HepG2 (cell line): ENCODE measurements around the gene GPC3. TPM values are rescaled to one million over a fixed set of nuclear protein-coding genes. Genes with fewer than 3 reads are reported as not detected.
A peak's percentile ranks its signal among the peaks of the same experiment; 100 is the strongest.

Experiments used
- ATAC-seq: fragments of 200-7000 bp; cut with Tn5 transposase; 3 replicates; pipeline ENCODE4 v1.9.1; 2020; ENCODE audit warnings: mild to moderate bottlenecking, moderate library complexity
- BruUV-seq: library from RNA; stranded (reverse); fragments of 400-500 nt; replicated peaks from 2 replicates; lab custom pipeline; 2021; lab: Mats Ljungman, UMichigan
- CTCF ChIA-PET: fragments of 300-600 bp; formaldehyde crosslinking; extraction: SDS; loops from one replicate; lab custom pipeline; 2021; ENCODE audit warnings: low total read pairs, inconsistent platforms, low intra/inter-chr PET ratio; lab: Yijun Ruan, JAX
- POLR2A ChIA-PET: fragments of 350-600 bp; sonication (Branson Sonifier 250); formaldehyde crosslinking; loops from one replicate; lab custom pipeline; 2020; ENCODE audit warnings: antibody characterized with exemption, inconsistent platforms; lab: Yijun Ruan, JAX
- DNase-seq: peaks from one replicate; pipeline ENCODE4 v3.0.0-alpha.2; 2015; ENCODE audit warnings: low spot score
- FAIRE-seq: peaks from 3 replicates; lab custom pipeline; 2011; peaks lifted over from hg19 to GRCh38; lab: Jason Lieb, UNC
- H2AFZ ChIP-seq: one replicate; pipeline ENCODE4 v1.6.1; 2011; ENCODE audit warnings: low read length, inconsistent platforms
- H3K27ac ChIP-seq: fragments of 300-600 bp; 3 replicates; pipeline ENCODE4 v1.8.0; 2011; ENCODE audit warnings: mixed run types, mild to moderate bottlenecking, mixed read lengths, low read length, inconsistent platforms; ENCODE audit not compliant: insufficient read depth; ENCODE audit errors: extremely low read length
- H3K27me3 ChIP-seq, 2 experiments: fragments of 200-600 bp in 1 of 2; 2 replicates in 1 of 2; 3 replicates in 1 of 2; pipeline versions ENCODE4 v1.6.0 to v1.8.0; 2011; ENCODE audit warnings: low read length in 2 of 2, mild to moderate bottlenecking in 2 of 2, moderate library complexity in 2 of 2, inconsistent platforms in 1 of 2; ENCODE audit not compliant: insufficient read depth in 2 of 2, control insufficient read depth in 1 of 2
- H3K36me3 ChIP-seq, 2 experiments: fragments of 200-600 bp in 1 of 2; replicated peaks in 1 of 2; 2 replicates in 1 of 2; 3 replicates in 1 of 2; pipeline versions ENCODE4 v1.5.1 to v1.8.0; 2011; ENCODE audit warnings: low read length in 2 of 2, inconsistent platforms in 1 of 2; ENCODE audit not compliant: insufficient read depth in 2 of 2, control insufficient read depth in 1 of 2
- H3K4me1 ChIP-seq: 2 replicates; pipeline ENCODE4 v1.5.1; 2012; ENCODE audit warnings: low read length, inconsistent platforms; ENCODE audit not compliant: insufficient read depth
- H3K4me2 ChIP-seq: 2 replicates; pipeline ENCODE4 v1.6.0; 2011; ENCODE audit warnings: low read depth, low read length, inconsistent platforms
- H3K4me3 ChIP-seq, 3 experiments: fragments of 200-600 bp in 1 of 3; sonication (generic), shearing (Covaris generic) in 1 of 3; replicated peaks in 1 of 3; 2 replicates each; pipeline ENCODE4 v1.5.1; 2011 to 2016; ENCODE audit warnings: low read length in 3 of 3, inconsistent platforms in 2 of 3, low read depth in 2 of 3, mild to moderate bottlenecking in 2 of 3, control low read depth in 1 of 3, mixed read lengths in 1 of 3; ENCODE audit not compliant: insufficient read depth in 1 of 3
- H3K79me2 ChIP-seq: one replicate; pipeline ENCODE4 v1.6.1; 2011; ENCODE audit warnings: low read length, inconsistent platforms; ENCODE audit not compliant: insufficient read depth
- H3K9ac ChIP-seq: 2 replicates; pipeline ENCODE4 v1.6.0; 2011; ENCODE audit warnings: mild to moderate bottlenecking, low read depth, low read length, inconsistent platforms; ENCODE audit not compliant: insufficient read depth
- H3K9me3 ChIP-seq: 2 replicates; pipeline ENCODE4 v1.5.1; 2012; ENCODE audit warnings: mild to moderate bottlenecking, low read length
- H4K20me1 ChIP-seq: 2 replicates; pipeline ENCODE4 v1.6.0; 2011; ENCODE audit warnings: inconsistent platforms, mild to moderate bottlenecking, low read length, moderate library complexity; ENCODE audit not compliant: insufficient read depth
- KDM1A ChIP-seq: IDR thresholded peaks from 2 replicates; pipeline ENCODE4 v1.6.1; 2016; ENCODE audit warnings: missing compliant biosample characterization
- MED8 ChIP-seq: sonication (generic); formaldehyde crosslinking; IDR thresholded peaks from 2 replicates; pipeline ENCODE4 v1.8.1; 2023; ENCODE audit warnings: mild to moderate bottlenecking, missing genetic modification reagents; ENCODE audit not compliant: insufficient replicate concordance
- SMARCC2 ChIP-seq: fragments of 450-650 bp; IDR thresholded peaks from 2 replicates; pipeline ENCODE4 v1.6.1; 2017; ENCODE audit warnings: antibody characterized with exemption, mild to moderate bottlenecking
- TGIF2 ChIP-seq: IDR thresholded peaks from 2 replicates; pipeline ENCODE4 v1.6.1; 2016; ENCODE audit warnings: control low read depth, missing compliant biosample characterization
- ZFP1 ChIP-seq: IDR thresholded peaks from 2 replicates; pipeline ENCODE4 v1.6.1; 2016
- ZNF20 ChIP-seq: sonication (generic); formaldehyde crosslinking; IDR thresholded peaks from 2 replicates; pipeline ENCODE4 v1.4.0; 2020; ENCODE audit warnings: mild to moderate bottlenecking, moderate library complexity, missing genetic modification reagents
- ZNF501 ChIP-seq: sonication (generic); formaldehyde crosslinking; IDR thresholded peaks from 2 replicates; pipeline ENCODE4 v1.5.1; 2020; ENCODE audit warnings: mild to moderate bottlenecking, moderate library complexity, missing genetic modification reagents
- ZNF547 ChIP-seq: sonication (generic); formaldehyde crosslinking; IDR thresholded peaks from 2 replicates; pipeline ENCODE4 v1.5.1; 2020; ENCODE audit warnings: mild to moderate bottlenecking, missing genetic modification reagents
- ZNF598 ChIP-seq: sonication (generic); formaldehyde crosslinking; IDR thresholded peaks from 2 replicates; pipeline ENCODE4 v1.5.1; 2020; ENCODE audit warnings: mild to moderate bottlenecking, missing genetic modification reagents, borderline replicate concordance
- ZNF879 ChIP-seq: sonication (generic); formaldehyde crosslinking; IDR thresholded peaks from 2 replicates; pipeline ENCODE4 v1.8.1; 2023; ENCODE audit warnings: missing genetic modification reagents
- in situ Hi-C: cut with HindIII; loops from 2 replicates; pipeline ENCODE4 v1.10.0; 2017; ENCODE audit warnings: low pct_unique_long_range_greater_than_20kb; ENCODE audit not compliant: extremely low pct_ligation_motif_present
- intact Hi-C: fragments of 100-400 bp; cut with micrococcal nuclease; formaldehyde crosslinking; loops from one replicate; pipeline ENCODE4 v1.10.0; 2022; ENCODE audit not compliant: unreplicated experiment
- polyA plus RNA-seq, 8 experiments: library from polyadenylated mRNA; depleted of rRNA in 3 of 8; stranded (reverse) in 7 of 8; unstranded in 1 of 8; fragments of >200 nt; fragmentation: Illumina TruSeq in 4 of 8; extraction: Trizol in 4 of 8; gene quantifications; 2 replicates each; pipeline versions ENCODE4 v1.2.1 to v1.2.3, GENCODE V29; 2011 to 2016; ENCODE audit warnings: low read depth in 4 of 8, missing spikeins in 1 of 8, mixed read lengths in 1 of 8; ENCODE audit not compliant: insufficient read depth in 1 of 8
- total RNA-seq, 5 experiments: library from RNA; depleted of rRNA; stranded (reverse); fragments of >200 nt; fragmentation: Illumina TruSeq; extraction: Trizol; gene quantifications; 2 replicates each; pipeline ENCODE4 v1.2.3, GENCODE V29; 2016; ENCODE audit warnings: low read depth in 1 of 5
- TF ChIP-seq, protein P1 (sequence below): sonication (generic); formaldehyde crosslinking; IDR thresholded peaks from 2 replicates; pipeline ENCODE4 v1.8.1; 2023; ENCODE audit warnings: mild to moderate bottlenecking, moderate library complexity, missing genetic modification reagents
- TF ChIP-seq, protein P2 (sequence below): sonication (generic); formaldehyde crosslinking; IDR thresholded peaks from 2 replicates; pipeline ENCODE4 v1.8.0; 2022; ENCODE audit warnings: mild to moderate bottlenecking, missing genetic modification reagents
- TF ChIP-seq, protein P3 (sequence below): IDR thresholded peaks from 2 replicates; pipeline ENCODE4 v1.6.1; 2016; ENCODE audit warnings: missing biosample characterization, missing genetic modification reagents, low read depth
- TF ChIP-seq, protein P4 (sequence below): sonication (generic); formaldehyde crosslinking; IDR thresholded peaks from 2 replicates; pipeline ENCODE4 v1.5.1; 2020; ENCODE audit warnings: mild to moderate bottlenecking, missing genetic modification reagents
- TF ChIP-seq, protein P5 (sequence below): sonication (generic); formaldehyde crosslinking; IDR thresholded peaks from 2 replicates; pipeline ENCODE4 v1.5.0; 2020; ENCODE audit warnings: mild to moderate bottlenecking, missing genetic modification reagents
- TF ChIP-seq, protein P6 (sequence below): fragments of 450-650 bp; IDR thresholded peaks from 2 replicates; pipeline ENCODE4 v1.6.1; 2017

Gene GPC3
- total and polyA plus RNA-seq, 2 of the 13 experiments (the other 11 are each of a cell fraction or from before 2014, with no cell fraction given): 1,799 to 3,263 TPM

DNA sequence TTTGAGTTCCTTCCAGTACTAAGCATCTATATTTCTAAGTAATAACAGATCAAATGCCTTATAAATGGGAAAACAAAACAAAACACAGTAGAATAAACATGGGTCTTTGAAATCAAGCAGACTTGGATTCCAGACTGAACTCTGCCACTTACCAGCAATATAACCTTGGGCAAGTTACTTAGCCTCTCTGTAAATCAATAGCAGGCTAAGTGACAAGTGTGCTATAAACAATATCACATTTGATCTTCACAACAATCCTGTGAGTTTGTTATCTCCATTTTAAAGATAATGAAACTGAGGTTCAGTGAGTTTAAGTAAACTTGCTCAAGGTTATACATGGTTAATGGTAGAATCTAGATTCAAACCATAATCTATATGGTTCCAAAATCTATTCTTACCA is 165.8 kb downstream of the GPC3 start:
- Histone ChIP-seq H3K79me2 (peaks cover 30% of the 10 kb centered on the region), H2AFZ (no peak overlapping the region), H3K4me3 (no peak overlapping the region), H3K27ac (no peak overlapping the region), H3K36me3 (peaks cover 5 to 32% of the 10 kb centered on the region in 2 experiments), H3K4me2 (no peak overlapping the region), H3K9me3 (no peaks in the 10 kb centered on the region), H3K4me1 (peaks cover 24% of the 10 kb centered on the region), H3K27me3 (no peaks in the 10 kb centered on the region), H3K9ac (no peak overlapping the region), H4K20me1 (peaks cover 65% of the 10 kb centered on the region)
- ChIA-PET POLR2A (no interaction called here), CTCF (no interaction called here)
- DNase-seq: no peak
- peak; percentile 36 for FAIRE-seq
- ATAC-seq: no peak
- in situ Hi-C loops: no loop called here
- intact Hi-C loops: no loop called here
- no TSS peak for BruUV-seq
- TF ChIP-seq ZNF501 (CRISPR knock-in tag) (no peak), ZNF20 (CRISPR knock-in tag) (no peak), MED8 (CRISPR knock-in tag) (no peak), SMARCC2 (no peak), ZFP1 (CRISPR knock-in tag) (no peak), ZNF879 (CRISPR knock-in tag) (no peak), KDM1A (CRISPR knock-in tag) (no peak), ZNF598 (CRISPR knock-in tag) (no peak), TGIF2 (CRISPR knock-in tag) (no peak), ZNF547 (CRISPR knock-in tag) (no peak)
- TF ChIP-seq, protein P1, sequence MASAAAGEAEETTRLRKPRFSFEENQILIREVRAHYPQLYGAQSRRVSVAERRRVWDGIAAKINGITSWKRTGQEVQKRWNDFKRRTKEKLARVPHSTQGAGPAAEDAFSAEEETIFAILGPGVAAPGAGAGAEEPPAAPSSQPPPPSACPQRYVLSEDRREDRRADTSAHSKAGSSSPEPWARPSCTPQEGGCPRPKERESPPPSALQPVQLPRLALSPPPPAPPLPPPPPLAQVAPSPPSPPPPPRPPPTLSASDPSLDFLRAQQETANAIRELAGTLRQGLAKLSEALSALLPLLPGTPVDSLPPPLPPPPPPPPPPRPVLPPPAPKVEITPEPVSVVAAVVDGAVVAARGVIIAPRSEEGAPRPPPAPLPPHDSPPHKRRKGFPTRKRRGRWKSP: no peak
- TF ChIP-seq, protein P2, sequence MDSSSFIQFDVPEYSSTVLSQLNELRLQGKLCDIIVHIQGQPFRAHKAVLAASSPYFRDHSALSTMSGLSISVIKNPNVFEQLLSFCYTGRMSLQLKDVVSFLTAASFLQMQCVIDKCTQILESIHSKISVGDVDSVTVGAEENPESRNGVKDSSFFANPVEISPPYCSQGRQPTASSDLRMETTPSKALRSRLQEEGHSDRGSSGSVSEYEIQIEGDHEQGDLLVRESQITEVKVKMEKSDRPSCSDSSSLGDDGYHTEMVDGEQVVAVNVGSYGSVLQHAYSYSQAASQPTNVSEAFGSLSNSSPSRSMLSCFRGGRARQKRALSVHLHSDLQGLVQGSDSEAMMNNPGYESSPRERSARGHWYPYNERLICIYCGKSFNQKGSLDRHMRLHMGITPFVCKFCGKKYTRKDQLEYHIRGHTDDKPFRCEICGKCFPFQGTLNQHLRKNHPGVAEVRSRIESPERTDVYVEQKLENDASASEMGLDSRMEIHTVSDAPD (CRISPR knock-in tag): no peak
- TF ChIP-seq, protein P3, sequence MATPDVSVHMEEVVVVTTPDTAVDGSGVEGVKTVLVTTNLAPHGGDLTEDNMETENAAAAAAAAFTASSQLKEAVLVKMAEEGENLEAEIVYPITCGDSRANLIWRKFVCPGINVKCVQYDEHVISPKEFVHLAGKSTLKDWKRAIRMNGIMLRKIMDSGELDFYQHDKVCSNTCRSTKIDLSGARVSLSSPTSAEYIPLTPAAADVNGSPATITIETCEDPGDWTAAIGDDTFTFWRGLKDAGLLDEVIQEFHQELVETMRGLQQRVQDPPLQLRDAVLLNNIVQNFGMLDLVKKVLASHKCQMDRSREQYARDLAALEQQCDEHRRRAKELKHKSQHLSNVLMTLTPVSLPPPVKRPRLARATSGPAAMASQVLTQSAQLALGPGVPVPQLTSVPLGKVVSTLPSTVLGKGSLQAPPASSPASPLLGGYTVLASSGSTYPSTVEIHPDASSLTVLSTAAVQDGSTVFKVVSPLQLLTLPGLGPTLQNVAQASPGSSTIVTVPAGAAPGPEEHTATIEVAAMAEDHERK: no peak
- TF ChIP-seq, protein P4, sequence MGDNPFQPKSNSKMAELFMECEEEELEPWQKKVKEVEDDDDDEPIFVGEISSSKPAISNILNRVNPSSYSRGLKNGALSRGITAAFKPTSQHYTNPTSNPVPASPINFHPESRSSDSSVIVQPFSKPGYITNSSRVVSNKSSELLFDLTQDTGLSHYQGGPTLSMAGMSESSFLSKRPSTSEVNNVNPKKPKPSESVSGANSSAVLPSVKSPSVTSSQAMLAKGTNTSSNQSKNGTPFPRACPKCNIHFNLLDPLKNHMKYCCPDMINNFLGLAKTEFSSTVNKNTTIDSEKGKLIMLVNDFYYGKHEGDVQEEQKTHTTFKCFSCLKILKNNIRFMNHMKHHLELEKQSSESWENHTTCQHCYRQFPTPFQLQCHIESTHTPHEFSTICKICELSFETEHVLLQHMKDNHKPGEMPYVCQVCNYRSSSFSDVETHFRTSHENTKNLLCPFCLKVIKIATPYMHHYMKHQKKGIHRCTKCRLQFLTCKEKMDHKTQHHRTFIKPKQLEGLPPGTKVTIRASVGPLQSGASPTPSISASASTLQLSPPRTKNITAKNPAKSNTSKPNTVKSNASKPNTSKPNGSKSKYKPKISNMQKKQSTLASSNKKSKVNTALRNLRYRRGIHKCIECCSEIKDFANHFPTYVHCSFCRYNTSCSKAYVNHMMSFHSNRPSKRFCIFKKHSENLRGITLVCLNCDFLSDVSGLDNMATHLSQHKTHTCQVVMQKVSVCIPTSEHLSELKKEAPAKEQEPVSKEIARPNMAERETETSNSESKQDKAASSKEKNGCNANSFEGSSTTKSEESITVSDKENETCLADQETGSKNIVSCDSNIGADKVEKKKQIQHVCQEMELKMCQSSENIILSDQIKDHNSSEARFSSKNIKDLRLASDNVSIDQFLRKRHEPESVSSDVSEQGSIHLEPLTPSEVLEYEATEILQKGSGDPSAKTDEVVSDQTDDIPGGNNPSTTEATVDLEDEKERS (CRISPR knock-in tag): no peak
- TF ChIP-seq, protein P5, sequence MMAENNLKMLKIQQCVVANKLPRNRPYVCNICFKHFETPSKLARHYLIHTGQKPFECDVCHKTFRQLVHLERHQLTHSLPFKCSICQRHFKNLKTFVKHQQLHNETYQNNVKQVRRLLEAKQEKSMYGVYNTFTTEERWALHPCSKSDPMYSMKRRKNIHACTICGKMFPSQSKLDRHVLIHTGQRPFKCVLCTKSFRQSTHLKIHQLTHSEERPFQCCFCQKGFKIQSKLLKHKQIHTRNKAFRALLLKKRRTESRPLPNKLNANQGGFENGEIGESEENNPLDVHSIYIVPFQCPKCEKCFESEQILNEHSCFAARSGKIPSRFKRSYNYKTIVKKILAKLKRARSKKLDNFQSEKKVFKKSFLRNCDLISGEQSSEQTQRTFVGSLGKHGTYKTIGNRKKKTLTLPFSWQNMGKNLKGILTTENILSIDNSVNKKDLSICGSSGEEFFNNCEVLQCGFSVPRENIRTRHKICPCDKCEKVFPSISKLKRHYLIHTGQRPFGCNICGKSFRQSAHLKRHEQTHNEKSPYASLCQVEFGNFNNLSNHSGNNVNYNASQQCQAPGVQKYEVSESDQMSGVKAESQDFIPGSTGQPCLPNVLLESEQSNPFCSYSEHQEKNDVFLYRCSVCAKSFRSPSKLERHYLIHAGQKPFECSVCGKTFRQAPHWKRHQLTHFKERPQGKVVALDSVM (CRISPR knock-in tag): no peak
- TF ChIP-seq, protein P6, sequence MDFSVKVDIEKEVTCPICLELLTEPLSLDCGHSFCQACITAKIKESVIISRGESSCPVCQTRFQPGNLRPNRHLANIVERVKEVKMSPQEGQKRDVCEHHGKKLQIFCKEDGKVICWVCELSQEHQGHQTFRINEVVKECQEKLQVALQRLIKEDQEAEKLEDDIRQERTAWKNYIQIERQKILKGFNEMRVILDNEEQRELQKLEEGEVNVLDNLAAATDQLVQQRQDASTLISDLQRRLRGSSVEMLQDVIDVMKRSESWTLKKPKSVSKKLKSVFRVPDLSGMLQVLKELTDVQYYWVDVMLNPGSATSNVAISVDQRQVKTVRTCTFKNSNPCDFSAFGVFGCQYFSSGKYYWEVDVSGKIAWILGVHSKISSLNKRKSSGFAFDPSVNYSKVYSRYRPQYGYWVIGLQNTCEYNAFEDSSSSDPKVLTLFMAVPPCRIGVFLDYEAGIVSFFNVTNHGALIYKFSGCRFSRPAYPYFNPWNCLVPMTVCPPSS: no peak
